ENCODE measurements around the gene TEX38. TPM values are rescaled to one million over a fixed set of nuclear protein-coding genes. Genes with fewer than 3 reads are reported as not detected.

TEX38 gene
- total and polyA plus RNA-seq, 2 experiments from 2014 or later: not detected

GRCh38 chr1:46684670-46685069 is 13.0 kb downstream of the TEX38 start:
- Histone ChIP-seq H3K27ac (ENCODE audit: low read depth) (no peak overlapping the region), H3K4me3 (no peak overlapping the region), H3K36me3 (ENCODE audit: insufficient read depth) (peaks cover 51% of the 10 kb centered on the region), H3K9me2 (ENCODE audit: insufficient read depth) (no peaks in the 10 kb centered on the region), H3F3A (replicated peaks; ENCODE audit: low read depth) (no peaks in the 10 kb centered on the region), H3K27me3 (ENCODE audit: insufficient read depth) (no peaks in the 10 kb centered on the region), H4K20me1 (replicated peaks; ENCODE audit: insufficient read depth) (peaks cover 4% of the 10 kb centered on the region; the same call in 1 of the 2 replicates), H3K4me2 (no peak overlapping the region), H3K4me1 (ENCODE audit: insufficient read depth) (no peaks in the 10 kb centered on the region), H3K79me2 (replicated peaks; ENCODE audit: insufficient read depth) (no peaks in the 10 kb centered on the region), H2AFZ (no peak overlapping the region)
- ATAC-seq (no peak), DNase-seq (ENCODE audit: low spot score) (no peak)
- Mint-ChIP-seq H3K9me3 (no peaks in the 10 kb centered on the region), H3K4me1 (no peaks in the 10 kb centered on the region; the same call in 2 of the 3 replicates), H3K27ac (no peak overlapping the region), H3K4me3 (no peak overlapping the region), H3K27me3 (ENCODE audit: insufficient read depth, low read depth, poor library complexity) (peaks cover 3% of the 10 kb centered on the region), H3K36me3 (ENCODE audit: low read depth) (peaks cover 73% of the 10 kb centered on the region)
- TF ChIP-seq ETS1 (IDR thresholded peaks at IDR 0.05) (no peak), POLR2AphosphoS5 (IDR thresholded peaks at IDR 0.05; ENCODE audit: low read depth) (no peak), EZH2phosphoT487 (IDR thresholded peaks at IDR 0.05; ENCODE audit: unreplicated experiment) (no peak), JUNB (IDR thresholded peaks at IDR 0.05; ENCODE audit: unreplicated experiment) (no peak), EZH2 (IDR thresholded peaks at IDR 0.05; ENCODE audit: low read depth, unreplicated experiment) (no peak)
- TF ChIP-seq, protein P1, sequence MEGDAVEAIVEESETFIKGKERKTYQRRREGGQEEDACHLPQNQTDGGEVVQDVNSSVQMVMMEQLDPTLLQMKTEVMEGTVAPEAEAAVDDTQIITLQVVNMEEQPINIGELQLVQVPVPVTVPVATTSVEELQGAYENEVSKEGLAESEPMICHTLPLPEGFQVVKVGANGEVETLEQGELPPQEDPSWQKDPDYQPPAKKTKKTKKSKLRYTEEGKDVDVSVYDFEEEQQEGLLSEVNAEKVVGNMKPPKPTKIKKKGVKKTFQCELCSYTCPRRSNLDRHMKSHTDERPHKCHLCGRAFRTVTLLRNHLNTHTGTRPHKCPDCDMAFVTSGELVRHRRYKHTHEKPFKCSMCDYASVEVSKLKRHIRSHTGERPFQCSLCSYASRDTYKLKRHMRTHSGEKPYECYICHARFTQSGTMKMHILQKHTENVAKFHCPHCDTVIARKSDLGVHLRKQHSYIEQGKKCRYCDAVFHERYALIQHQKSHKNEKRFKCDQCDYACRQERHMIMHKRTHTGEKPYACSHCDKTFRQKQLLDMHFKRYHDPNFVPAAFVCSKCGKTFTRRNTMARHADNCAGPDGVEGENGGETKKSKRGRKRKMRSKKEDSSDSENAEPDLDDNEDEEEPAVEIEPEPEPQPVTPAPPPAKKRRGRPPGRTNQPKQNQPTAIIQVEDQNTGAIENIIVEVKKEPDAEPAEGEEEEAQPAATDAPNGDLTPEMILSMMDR (conservative IDR thresholded peaks at IDR 0.05; ENCODE audit: low read depth in 2 of 2): no peak
- TF ChIP-seq, protein P2, sequence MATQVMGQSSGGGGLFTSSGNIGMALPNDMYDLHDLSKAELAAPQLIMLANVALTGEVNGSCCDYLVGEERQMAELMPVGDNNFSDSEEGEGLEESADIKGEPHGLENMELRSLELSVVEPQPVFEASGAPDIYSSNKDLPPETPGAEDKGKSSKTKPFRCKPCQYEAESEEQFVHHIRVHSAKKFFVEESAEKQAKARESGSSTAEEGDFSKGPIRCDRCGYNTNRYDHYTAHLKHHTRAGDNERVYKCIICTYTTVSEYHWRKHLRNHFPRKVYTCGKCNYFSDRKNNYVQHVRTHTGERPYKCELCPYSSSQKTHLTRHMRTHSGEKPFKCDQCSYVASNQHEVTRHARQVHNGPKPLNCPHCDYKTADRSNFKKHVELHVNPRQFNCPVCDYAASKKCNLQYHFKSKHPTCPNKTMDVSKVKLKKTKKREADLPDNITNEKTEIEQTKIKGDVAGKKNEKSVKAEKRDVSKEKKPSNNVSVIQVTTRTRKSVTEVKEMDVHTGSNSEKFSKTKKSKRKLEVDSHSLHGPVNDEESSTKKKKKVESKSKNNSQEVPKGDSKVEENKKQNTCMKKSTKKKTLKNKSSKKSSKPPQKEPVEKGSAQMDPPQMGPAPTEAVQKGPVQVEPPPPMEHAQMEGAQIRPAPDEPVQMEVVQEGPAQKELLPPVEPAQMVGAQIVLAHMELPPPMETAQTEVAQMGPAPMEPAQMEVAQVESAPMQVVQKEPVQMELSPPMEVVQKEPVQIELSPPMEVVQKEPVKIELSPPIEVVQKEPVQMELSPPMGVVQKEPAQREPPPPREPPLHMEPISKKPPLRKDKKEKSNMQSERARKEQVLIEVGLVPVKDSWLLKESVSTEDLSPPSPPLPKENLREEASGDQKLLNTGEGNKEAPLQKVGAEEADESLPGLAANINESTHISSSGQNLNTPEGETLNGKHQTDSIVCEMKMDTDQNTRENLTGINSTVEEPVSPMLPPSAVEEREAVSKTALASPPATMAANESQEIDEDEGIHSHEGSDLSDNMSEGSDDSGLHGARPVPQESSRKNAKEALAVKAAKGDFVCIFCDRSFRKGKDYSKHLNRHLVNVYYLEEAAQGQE (IDR thresholded peaks at IDR 0.05; ENCODE audit: unreplicated experiment): no peak

DNA sequence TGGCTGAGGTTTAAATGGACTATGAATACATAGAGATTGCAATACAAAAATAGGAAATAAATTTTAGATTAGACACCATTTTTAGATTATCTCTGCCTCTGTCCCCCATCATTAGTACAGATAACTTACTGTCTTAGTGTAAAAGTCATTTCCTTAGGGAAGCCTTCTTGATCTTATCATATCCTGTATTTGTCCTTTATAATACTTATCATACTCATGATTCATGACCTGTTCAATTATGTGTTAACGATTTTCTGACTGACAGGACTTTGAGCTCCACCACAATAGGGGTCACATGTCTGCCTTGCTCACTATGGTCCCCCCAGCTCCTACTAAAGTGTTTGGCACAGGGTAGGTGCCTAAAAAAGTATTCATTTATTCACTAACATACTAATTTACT is 14.6 kb downstream of the TEX38 start:
- Mint-ChIP-seq H3K4me1 (no peaks in the 10 kb centered on the region; the same call in 1 of the 3 replicates), H3K27me3 (ENCODE audit: insufficient read depth, low read depth, poor library complexity) (peaks cover 3% of the 10 kb centered on the region), H3K9me3 (no peaks in the 10 kb centered on the region), H3K4me3 (no peak overlapping the region), H3K27ac (no peak overlapping the region), H3K36me3 (ENCODE audit: low read depth) (peaks cover 71% of the 10 kb centered on the region)
- Histone ChIP-seq H3K4me1 (ENCODE audit: insufficient read depth) (no peaks in the 10 kb centered on the region), H3K9me2 (ENCODE audit: insufficient read depth) (no peaks in the 10 kb centered on the region), H2AFZ (no peak overlapping the region), H3K27ac (ENCODE audit: low read depth) (no peak overlapping the region), H3K4me3 (no peak overlapping the region), H3K79me2 (replicated peaks; ENCODE audit: insufficient read depth) (no peaks in the 10 kb centered on the region), H4K20me1 (replicated peaks; ENCODE audit: insufficient read depth) (peaks cover 4% of the 10 kb centered on the region; the same call in 1 of the 2 replicates), H3K4me2 (no peak overlapping the region), H3K36me3 (ENCODE audit: insufficient read depth) (peaks cover 52% of the 10 kb centered on the region), H3F3A (replicated peaks; ENCODE audit: low read depth) (no peaks in the 10 kb centered on the region), H3K27me3 (ENCODE audit: insufficient read depth) (no peaks in the 10 kb centered on the region)
- ATAC-seq (no peak), DNase-seq (ENCODE audit: low spot score) (no peak)
- TF ChIP-seq POLR2AphosphoS5 (IDR thresholded peaks at IDR 0.05; ENCODE audit: low read depth): no peak
- TF ChIP-seq, protein P3, sequence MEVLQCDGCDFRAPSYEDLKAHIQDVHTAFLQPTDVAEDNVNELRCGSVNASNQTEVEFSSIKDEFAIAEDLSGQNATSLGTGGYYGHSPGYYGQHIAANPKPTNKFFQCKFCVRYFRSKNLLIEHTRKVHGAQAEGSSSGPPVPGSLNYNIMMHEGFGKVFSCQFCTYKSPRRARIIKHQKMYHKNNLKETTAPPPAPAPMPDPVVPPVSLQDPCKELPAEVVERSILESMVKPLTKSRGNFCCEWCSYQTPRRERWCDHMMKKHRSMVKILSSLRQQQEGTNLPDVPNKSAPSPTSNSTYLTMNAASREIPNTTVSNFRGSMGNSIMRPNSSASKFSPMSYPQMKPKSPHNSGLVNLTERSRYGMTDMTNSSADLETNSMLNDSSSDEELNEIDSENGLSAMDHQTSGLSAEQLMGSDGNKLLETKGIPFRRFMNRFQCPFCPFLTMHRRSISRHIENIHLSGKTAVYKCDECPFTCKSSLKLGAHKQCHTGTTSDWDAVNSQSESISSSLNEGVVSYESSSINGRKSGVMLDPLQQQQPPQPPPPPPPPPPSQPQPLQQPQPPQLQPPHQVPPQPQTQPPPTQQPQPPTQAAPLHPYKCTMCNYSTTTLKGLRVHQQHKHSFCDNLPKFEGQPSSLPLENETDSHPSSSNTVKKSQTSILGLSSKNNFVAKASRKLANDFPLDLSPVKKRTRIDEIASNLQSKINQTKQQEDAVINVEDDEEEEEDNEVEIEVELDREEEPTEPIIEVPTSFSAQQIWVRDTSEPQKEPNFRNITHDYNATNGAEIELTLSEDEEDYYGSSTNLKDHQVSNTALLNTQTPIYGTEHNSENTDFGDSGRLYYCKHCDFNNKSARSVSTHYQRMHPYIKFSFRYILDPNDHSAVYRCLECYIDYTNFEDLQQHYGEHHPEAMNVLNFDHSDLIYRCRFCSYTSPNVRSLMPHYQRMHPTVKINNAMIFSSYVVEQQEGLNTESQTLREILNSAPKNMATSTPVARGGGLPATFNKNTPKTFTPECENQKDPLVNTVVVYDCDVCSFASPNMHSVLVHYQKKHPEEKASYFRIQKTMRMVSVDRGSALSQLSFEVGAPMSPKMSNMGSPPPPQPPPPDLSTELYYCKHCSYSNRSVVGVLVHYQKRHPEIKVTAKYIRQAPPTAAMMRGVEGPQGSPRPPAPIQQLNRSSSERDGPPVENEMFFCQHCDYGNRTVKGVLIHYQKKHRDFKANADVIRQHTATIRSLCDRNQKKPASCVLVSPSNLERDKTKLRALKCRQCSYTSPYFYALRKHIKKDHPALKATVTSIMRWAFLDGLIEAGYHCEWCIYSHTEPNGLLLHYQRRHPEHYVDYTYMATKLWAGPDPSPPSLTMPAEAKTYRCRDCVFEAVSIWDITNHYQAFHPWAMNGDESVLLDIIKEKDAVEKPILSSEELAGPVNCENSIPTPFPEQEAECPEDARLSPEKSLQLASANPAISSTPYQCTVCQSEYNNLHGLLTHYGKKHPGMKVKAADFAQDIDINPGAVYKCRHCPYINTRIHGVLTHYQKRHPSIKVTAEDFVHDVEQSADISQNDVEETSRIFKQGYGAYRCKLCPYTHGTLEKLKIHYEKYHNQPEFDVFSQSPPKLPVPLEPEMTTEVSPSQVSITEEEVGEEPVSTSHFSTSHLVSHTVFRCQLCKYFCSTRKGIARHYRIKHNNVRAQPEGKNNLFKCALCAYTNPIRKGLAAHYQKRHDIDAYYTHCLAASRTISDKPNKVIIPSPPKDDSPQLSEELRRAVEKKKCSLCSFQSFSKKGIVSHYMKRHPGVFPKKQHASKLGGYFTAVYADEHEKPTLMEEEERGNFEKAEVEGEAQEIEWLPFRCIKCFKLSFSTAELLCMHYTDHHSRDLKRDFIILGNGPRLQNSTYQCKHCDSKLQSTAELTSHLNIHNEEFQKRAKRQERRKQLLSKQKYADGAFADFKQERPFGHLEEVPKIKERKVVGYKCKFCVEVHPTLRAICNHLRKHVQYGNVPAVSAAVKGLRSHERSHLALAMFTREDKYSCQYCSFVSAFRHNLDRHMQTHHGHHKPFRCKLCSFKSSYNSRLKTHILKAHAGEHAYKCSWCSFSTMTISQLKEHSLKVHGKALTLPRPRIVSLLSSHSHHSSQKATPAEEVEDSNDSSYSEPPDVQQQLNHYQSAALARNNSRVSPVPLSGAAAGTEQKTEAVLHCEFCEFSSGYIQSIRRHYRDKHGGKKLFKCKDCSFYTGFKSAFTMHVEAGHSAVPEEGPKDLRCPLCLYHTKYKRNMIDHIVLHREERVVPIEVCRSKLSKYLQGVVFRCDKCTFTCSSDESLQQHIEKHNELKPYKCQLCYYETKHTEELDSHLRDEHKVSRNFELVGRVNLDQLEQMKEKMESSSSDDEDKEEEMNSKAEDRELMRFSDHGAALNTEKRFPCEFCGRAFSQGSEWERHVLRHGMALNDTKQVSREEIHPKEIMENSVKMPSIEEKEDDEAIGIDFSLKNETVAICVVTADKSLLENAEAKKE (CRISPR knock-in tag; IDR thresholded peaks at IDR 0.05): no peak
